Liver (tissue), 3 donors: ENCODE results near the gene COL5A1.

Source experiments
- EGR1 ChIP-seq, 2 donors: IDR thresholded peaks; 2 replicates each; pipeline ENCODE4 v1.6.1; 2016 to 2018; ENCODE audit warnings: antibody characterized with exemption in 2 of 2, low read depth in 2 of 2
- FOXA1 ChIP-seq: IDR thresholded peaks from 2 replicates; pipeline ENCODE4 v1.6.1; 2016; ENCODE audit warnings: antibody characterized with exemption
- JUND ChIP-seq, 2 donors: IDR thresholded peaks; 2 replicates each; pipeline ENCODE4 v1.6.1; 2016; ENCODE audit warnings: antibody characterized with exemption in 2 of 2
- RAD21 ChIP-seq, 2 donors: IDR thresholded peaks; 2 replicates each; pipeline ENCODE4 v1.6.1; 2016; ENCODE audit warnings: antibody characterized with exemption in 2 of 2, mild to moderate bottlenecking in 2 of 2
- SP1 ChIP-seq: IDR thresholded peaks from 2 replicates; pipeline ENCODE4 v1.6.1; 2018; ENCODE audit warnings: antibody characterized with exemption, mild to moderate bottlenecking
- YY1 ChIP-seq: IDR thresholded peaks from 2 replicates; pipeline ENCODE4 v1.6.1; 2016; ENCODE audit warnings: antibody characterized with exemption, mild to moderate bottlenecking
- TF ChIP-seq, protein P1 (sequence below): IDR thresholded peaks from 2 replicates; pipeline ENCODE4 v1.6.1; 2016; ENCODE audit warnings: antibody characterized with exemption, mild to moderate bottlenecking
- TF ChIP-seq, protein P2 (sequence below): fragments of 150-350 bp; IDR thresholded peaks from 2 replicates; pipeline ENCODE4 v1.5.1; 2017; ENCODE audit warnings: improper control_type of control experiment, low read depth, low read length; ENCODE audit not compliant: missing input control
- TF ChIP-seq, protein P3 (sequence below): IDR thresholded peaks from 2 replicates; pipeline ENCODE4 v1.6.1; 2016; ENCODE audit warnings: antibody characterized with exemption
- TF ChIP-seq, protein P4 (sequence below): IDR thresholded peaks from 2 replicates; pipeline ENCODE4 v1.6.1; 2016; ENCODE audit warnings: antibody characterized with exemption
- donor health status: healthy.
- donor health status: healthy.

DNA sequence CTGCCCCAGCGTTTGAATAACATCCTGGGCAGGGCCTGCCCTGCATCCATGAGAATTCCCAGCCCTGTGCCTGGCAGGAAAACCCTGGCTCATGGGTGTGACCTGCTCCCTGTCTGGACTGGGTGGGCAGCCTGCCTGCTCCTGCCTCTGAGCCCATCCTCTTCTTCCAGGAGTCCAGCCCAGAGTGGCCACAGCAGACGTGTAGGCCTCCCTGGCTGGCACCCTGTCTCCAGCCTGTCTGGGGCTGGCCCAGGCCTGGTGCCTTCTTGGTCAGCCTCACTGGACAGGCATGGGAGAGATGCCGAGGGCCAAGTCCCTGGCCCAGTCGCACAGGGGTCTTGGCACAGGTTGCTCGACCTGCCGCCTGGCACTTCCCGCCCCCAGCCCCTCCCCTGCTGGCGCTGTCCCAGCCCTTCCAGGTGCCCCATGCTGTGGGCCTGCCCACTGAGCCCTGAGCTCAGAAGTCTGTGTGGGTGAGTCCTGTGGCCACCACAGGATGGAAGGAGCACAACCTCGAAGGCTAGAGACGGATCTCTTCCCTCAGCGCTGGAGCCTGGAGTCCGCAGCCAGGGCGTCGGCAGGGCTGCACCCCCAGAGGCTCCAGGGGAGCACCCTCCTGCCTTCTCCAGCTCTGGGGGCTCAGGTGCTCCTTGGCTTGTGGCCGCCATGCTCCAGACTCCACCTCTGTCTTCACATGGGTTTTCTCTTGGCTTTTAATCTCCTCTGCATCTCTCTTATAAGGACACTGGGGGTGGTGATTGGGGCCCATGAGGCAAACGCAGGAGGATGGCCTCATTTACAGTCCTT lies 11.8 kb upstream of the COL5A1 start:
- TF ChIP-seq EGR1 (IDR thresholded peaks at IDR 0.05; ENCODE audit: low read depth in 2 of 2) (no peak), SP1 (no peak), RAD21 (IDR thresholded peaks at IDR 0.05) (no peak), FOXA1 (no peak), JUND (IDR thresholded peaks at IDR 0.05) (no peak), YY1 (no peak)
- TF ChIP-seq, protein P1, sequence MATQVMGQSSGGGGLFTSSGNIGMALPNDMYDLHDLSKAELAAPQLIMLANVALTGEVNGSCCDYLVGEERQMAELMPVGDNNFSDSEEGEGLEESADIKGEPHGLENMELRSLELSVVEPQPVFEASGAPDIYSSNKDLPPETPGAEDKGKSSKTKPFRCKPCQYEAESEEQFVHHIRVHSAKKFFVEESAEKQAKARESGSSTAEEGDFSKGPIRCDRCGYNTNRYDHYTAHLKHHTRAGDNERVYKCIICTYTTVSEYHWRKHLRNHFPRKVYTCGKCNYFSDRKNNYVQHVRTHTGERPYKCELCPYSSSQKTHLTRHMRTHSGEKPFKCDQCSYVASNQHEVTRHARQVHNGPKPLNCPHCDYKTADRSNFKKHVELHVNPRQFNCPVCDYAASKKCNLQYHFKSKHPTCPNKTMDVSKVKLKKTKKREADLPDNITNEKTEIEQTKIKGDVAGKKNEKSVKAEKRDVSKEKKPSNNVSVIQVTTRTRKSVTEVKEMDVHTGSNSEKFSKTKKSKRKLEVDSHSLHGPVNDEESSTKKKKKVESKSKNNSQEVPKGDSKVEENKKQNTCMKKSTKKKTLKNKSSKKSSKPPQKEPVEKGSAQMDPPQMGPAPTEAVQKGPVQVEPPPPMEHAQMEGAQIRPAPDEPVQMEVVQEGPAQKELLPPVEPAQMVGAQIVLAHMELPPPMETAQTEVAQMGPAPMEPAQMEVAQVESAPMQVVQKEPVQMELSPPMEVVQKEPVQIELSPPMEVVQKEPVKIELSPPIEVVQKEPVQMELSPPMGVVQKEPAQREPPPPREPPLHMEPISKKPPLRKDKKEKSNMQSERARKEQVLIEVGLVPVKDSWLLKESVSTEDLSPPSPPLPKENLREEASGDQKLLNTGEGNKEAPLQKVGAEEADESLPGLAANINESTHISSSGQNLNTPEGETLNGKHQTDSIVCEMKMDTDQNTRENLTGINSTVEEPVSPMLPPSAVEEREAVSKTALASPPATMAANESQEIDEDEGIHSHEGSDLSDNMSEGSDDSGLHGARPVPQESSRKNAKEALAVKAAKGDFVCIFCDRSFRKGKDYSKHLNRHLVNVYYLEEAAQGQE = no peak
- TF ChIP-seq, protein P2, sequence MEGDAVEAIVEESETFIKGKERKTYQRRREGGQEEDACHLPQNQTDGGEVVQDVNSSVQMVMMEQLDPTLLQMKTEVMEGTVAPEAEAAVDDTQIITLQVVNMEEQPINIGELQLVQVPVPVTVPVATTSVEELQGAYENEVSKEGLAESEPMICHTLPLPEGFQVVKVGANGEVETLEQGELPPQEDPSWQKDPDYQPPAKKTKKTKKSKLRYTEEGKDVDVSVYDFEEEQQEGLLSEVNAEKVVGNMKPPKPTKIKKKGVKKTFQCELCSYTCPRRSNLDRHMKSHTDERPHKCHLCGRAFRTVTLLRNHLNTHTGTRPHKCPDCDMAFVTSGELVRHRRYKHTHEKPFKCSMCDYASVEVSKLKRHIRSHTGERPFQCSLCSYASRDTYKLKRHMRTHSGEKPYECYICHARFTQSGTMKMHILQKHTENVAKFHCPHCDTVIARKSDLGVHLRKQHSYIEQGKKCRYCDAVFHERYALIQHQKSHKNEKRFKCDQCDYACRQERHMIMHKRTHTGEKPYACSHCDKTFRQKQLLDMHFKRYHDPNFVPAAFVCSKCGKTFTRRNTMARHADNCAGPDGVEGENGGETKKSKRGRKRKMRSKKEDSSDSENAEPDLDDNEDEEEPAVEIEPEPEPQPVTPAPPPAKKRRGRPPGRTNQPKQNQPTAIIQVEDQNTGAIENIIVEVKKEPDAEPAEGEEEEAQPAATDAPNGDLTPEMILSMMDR = no peak
- TF ChIP-seq, protein P3, sequence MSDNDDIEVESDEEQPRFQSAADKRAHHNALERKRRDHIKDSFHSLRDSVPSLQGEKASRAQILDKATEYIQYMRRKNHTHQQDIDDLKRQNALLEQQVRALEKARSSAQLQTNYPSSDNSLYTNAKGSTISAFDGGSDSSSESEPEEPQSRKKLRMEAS = no peak
- TF ChIP-seq, protein P4, sequence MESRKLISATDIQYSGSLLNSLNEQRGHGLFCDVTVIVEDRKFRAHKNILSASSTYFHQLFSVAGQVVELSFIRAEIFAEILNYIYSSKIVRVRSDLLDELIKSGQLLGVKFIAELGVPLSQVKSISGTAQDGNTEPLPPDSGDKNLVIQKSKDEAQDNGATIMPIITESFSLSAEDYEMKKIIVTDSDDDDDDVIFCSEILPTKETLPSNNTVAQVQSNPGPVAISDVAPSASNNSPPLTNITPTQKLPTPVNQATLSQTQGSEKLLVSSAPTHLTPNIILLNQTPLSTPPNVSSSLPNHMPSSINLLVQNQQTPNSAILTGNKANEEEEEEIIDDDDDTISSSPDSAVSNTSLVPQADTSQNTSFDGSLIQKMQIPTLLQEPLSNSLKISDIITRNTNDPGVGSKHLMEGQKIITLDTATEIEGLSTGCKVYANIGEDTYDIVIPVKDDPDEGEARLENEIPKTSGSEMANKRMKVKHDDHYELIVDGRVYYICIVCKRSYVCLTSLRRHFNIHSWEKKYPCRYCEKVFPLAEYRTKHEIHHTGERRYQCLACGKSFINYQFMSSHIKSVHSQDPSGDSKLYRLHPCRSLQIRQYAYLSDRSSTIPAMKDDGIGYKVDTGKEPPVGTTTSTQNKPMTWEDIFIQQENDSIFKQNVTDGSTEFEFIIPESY = no peak
